MM.1S (cell line): ENCODE measurements around the gene GRPEL1.
A peak's percentile ranks its signal among the peaks of the same experiment; 100 is the strongest.

Source experiments
- DNase-seq: peaks from one replicate; pipeline ENCODE4 v3.0.0-alpha.2; 2015
- H2AFZ ChIP-seq: fragments of 300-600 bp; sonication (generic); 2 replicates; pipeline ENCODE4 v1.6.0; 2016; ENCODE audit warnings: antibody characterized with exemption, low read length
- H3F3A ChIP-seq: fragments of 300-600 bp; sonication (generic); 2 replicates; pipeline ENCODE4 v1.6.1; 2016; ENCODE audit warnings: mild to moderate bottlenecking, antibody characterized with exemption, low read length, moderate library complexity, mixed read lengths; ENCODE audit not compliant: insufficient read depth
- H3K27ac ChIP-seq: fragments of 300-600 bp; sonication (generic); 2 replicates; pipeline ENCODE4 v1.5.1; 2016; ENCODE audit warnings: mild to moderate bottlenecking, low read length
- H3K27me3 ChIP-seq: fragments of 300-600 bp; sonication (generic); replicated peaks from 2 replicates; pipeline ENCODE4 v1.6.0; 2016; ENCODE audit warnings: low read length; ENCODE audit not compliant: insufficient read depth
- H3K36me3 ChIP-seq: fragments of 300-600 bp; sonication (generic); replicated peaks from 2 replicates; pipeline ENCODE4 v1.6.1; 2016; ENCODE audit warnings: mild to moderate bottlenecking, low read length, mixed read lengths; ENCODE audit not compliant: insufficient read depth
- H3K4me1 ChIP-seq: fragments of 300-600 bp; sonication (generic); 2 replicates; pipeline ENCODE4 v1.6.1; 2016; ENCODE audit warnings: low read length, mixed read lengths
- H3K4me2 ChIP-seq: fragments of 300-600 bp; sonication (generic); 2 replicates; pipeline ENCODE4 v1.6.0; 2016; ENCODE audit warnings: low read depth, low read length
- H3K4me3 ChIP-seq: fragments of 300-600 bp; sonication (generic); 2 replicates; pipeline ENCODE4 v1.5.1; 2016; ENCODE audit warnings: low read length, mixed read lengths
- H3K79me2 ChIP-seq: fragments of 300-600 bp; sonication (generic); 2 replicates; pipeline ENCODE4 v1.6.1; 2016; ENCODE audit warnings: mixed run types, low read length, mixed read lengths
- H3K9ac ChIP-seq: fragments of 300-600 bp; sonication (generic); 2 replicates; pipeline ENCODE4 v1.6.1; 2016; ENCODE audit warnings: low read length, mixed read lengths
- H3K9me2 ChIP-seq: fragments of 300-600 bp; sonication (generic); replicated peaks from 2 replicates; pipeline ENCODE4 v1.6.1; 2016; ENCODE audit warnings: mild to moderate bottlenecking, low read length, mixed read lengths; ENCODE audit not compliant: insufficient read depth
- H3K9me3 ChIP-seq: fragments of 300-600 bp; sonication (generic); replicated peaks from 2 replicates; pipeline ENCODE4 v1.6.1; 2016; ENCODE audit warnings: mild to moderate bottlenecking, low read length, mixed read lengths; ENCODE audit not compliant: insufficient read depth
- H4K20me1 ChIP-seq: fragments of 300-600 bp; sonication (generic); 2 replicates; pipeline ENCODE4 v1.6.1; 2016; ENCODE audit warnings: mild to moderate bottlenecking, low read length, moderate library complexity, mixed read lengths; ENCODE audit not compliant: insufficient read depth
- CTCF ChIP-seq: fragments of 300-600 bp; sonication (generic); IDR thresholded peaks from 2 replicates; pipeline ENCODE4 v1.5.1; 2016; ENCODE audit warnings: antibody characterized with exemption, low read length, mixed read lengths
- EZH2 ChIP-seq: fragments of 300-600 bp; sonication (generic); optimal IDR thresholded peaks from 2 replicates; pipeline ENCODE3; 2017; ENCODE audit warnings: low read depth, mild to moderate bottlenecking, antibody characterized with exemption, low read length, mixed read lengths
- EZH2phosphoT487 ChIP-seq: fragments of 300-600 bp; sonication (generic); IDR thresholded peaks from 2 replicates; pipeline ENCODE4 v1.6.1; 2018; ENCODE audit warnings: antibody characterized with exemption, low read length

GRPEL1 gene

DNA sequence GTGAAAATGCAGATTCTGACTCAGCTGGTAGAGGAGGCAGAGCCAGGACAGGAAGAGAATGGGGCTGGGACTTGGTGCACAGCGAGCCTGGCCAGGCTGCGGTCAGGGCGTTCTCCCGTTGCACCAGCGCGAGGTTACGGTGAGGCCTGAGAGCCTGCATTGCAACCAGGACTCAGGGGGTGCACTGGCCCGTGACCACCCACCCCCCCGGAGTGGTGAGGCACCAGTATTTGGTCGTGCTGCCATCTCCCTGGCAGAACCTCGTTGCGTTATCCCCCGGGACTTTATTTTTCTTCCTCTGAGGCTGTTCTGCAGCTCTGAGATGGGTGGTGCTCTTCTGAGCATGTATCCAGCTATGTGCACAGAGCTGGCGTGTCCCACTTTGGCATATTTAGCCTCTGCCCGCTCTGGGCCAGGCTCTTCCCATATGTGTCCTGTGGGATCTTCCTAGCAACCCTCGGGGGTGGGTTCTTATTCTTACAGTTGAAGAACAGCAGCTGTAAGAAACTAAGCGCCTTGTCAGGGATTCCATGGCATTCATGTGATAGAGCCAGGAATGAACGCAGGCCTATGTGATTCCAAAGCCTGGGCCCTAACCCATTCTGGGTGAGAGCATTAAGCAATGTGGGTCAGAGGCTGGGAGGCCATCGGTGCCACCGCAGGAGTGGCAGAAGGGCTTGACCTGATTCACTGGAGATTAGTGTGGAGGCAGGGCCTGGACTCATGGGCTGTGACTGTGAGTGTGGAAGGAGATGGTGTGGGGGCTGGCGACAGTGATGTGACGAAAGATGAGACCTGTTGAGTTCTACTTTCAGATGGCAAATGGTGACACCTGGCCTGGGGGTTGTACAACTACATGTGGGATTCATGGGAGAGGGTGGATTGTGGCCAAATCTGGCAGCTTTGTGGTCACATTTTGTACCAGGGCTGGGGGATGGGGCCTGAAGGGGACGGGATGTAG, 21.6 kb downstream of the GRPEL1 start:
- no peak for DNase-seq
- Histone ChIP-seq H3K4me2 (no peak overlapping the region), H3K9ac (no peak overlapping the region), H3K27me3 (0 out of 2 replicates have a peak, but pooled peaks cover 3% of the 10 kb centered on the region), H4K20me1 (no peaks in the 10 kb centered on the region), H3K9me3 (no peaks in the 10 kb centered on the region), H3K4me3 (no peak overlapping the region), H3F3A (no peaks in the 10 kb centered on the region), H3K36me3 (no peaks in the 10 kb centered on the region), H3K9me2 (no peaks in the 10 kb centered on the region), H3K79me2 (peaks cover 77% of the 10 kb centered on the region), H3K4me1 (peaks cover 11% of the 10 kb centered on the region; the same call in 1 of the 2 replicates), H2AFZ (no peak overlapping the region), H3K27ac (no peak overlapping the region)
- no peak for TF ChIP-seq CTCF
- TF ChIP-seq EZH2phosphoT487, result no peak
- no peak for TF ChIP-seq EZH2

DNA sequence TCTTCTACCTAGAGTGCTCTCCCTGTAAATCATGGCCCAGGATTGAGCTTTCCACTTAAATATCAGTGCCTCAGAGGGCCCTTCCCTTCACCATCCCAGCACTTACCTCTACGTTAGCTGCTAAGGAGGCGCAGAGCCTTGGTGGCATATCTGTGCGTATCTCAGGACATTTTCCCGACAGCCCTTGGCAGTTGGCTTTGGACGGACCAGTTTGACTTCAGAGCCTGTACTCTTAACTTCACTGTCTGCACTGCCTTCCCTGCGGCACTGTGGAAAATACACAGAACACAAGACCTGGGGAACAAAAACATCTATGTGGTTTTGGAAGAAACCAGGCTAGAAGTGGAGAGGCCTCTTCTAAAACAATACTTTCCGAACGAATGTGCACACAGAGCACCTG, 22.3 kb downstream of the GRPEL1 start:
- H3K9me2 ChIP-seq, result no peaks in the 10 kb centered on the region
- no peak overlapping the region for H3K27ac ChIP-seq
- TF ChIP-seq CTCF (no peak), EZH2phosphoT487 (no peak), EZH2 (no peak)
- no peak overlapping the region for H3K4me2 ChIP-seq
- no peak overlapping the region for H2AFZ ChIP-seq
- no peaks in the 10 kb centered on the region for H4K20me1 ChIP-seq
- no peak overlapping the region for H3K4me3 ChIP-seq
- H3K9me3 ChIP-seq, result no peaks in the 10 kb centered on the region
- DNase-seq, result no peak
- peaks cover 11% of the 10 kb centered on the region; the same call in 1 of the 2 replicates for H3K4me1 ChIP-seq
- 0 out of 2 replicates have a peak, but pooled peaks cover 3% of the 10 kb centered on the region for H3K27me3 ChIP-seq
- H3K9ac ChIP-seq, result no peak overlapping the region
- H3F3A ChIP-seq, result no peaks in the 10 kb centered on the region
- peaks cover 70% of the 10 kb centered on the region for H3K79me2 ChIP-seq
- H3K36me3 ChIP-seq, result no peaks in the 10 kb centered on the region

DNA sequence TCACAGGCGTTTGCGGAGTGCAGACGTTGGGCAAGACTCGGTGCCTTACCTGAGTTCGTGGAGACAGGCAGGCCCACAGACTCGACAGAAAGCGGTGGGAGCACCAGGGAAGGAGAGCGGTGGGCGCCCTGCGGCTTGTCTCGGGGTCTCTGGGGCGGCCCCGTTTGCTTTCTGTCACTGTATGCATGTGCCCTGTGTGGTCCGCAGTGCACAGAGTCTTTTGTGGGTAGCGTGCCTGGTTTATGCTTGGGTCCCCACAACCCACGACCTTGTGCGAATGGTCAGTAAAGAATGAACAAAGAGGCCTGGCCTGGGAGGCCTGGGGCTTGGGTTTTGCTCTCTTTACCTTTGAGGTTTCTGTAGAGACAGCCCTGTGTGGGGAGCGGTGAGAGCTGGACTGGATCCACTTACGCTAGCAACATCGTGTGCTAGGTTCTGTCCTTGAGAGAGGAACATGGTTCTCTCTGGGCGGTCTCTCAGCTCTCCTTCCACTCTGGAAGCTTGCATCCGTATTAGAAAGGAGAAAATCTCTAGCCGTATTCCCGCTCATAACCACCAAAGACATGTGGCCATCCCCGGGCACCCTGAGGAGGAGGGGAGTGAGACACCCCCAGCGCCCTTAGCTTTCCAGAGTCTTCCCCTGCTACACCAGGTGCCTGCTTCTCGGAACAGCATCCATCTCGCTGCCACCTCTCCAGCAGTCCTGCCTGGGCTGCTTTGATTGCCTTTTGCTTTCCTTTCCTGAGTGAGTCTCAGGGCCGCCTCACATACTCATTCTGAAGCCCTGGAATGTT, 23.5 kb downstream of the GRPEL1 start:
- TF ChIP-seq EZH2 (no peak), EZH2phosphoT487 (no peak), CTCF (no peak)

More for the DNA sequence above, 23.5 kb downstream of the GRPEL1 start:
- peak overlapping the region; percentile 99 for H3K4me3 ChIP-seq
- no peak overlapping the region for H3K27ac ChIP-seq
- H3K27me3 ChIP-seq, result 0 out of 2 replicates have a peak, but pooled peaks cover 3% of the 10 kb centered on the region
- H3K4me1 ChIP-seq, result peaks cover 11% of the 10 kb centered on the region; the same call in 1 of the 2 replicates
- H3K36me3 ChIP-seq, result no peaks in the 10 kb centered on the region
- no peak for DNase-seq
- peak overlapping the region; percentile 88 for H3K4me2 ChIP-seq
- no peaks in the 10 kb centered on the region for H3K9me2 ChIP-seq
- peak overlapping the region; percentile 88; the same call in 1 of the 2 replicates for H3K9ac ChIP-seq
- no peaks in the 10 kb centered on the region for H3K9me3 ChIP-seq
- H3K79me2 ChIP-seq, result peaks cover 58% of the 10 kb centered on the region
- H2AFZ ChIP-seq, result peak overlapping the region; percentile 94
- H4K20me1 ChIP-seq, result no peaks in the 10 kb centered on the region
- H3F3A ChIP-seq, result no peaks in the 10 kb centered on the region
